ENCODE data around the gene CDYL.

- TF ChIP-seq, protein P1, sequence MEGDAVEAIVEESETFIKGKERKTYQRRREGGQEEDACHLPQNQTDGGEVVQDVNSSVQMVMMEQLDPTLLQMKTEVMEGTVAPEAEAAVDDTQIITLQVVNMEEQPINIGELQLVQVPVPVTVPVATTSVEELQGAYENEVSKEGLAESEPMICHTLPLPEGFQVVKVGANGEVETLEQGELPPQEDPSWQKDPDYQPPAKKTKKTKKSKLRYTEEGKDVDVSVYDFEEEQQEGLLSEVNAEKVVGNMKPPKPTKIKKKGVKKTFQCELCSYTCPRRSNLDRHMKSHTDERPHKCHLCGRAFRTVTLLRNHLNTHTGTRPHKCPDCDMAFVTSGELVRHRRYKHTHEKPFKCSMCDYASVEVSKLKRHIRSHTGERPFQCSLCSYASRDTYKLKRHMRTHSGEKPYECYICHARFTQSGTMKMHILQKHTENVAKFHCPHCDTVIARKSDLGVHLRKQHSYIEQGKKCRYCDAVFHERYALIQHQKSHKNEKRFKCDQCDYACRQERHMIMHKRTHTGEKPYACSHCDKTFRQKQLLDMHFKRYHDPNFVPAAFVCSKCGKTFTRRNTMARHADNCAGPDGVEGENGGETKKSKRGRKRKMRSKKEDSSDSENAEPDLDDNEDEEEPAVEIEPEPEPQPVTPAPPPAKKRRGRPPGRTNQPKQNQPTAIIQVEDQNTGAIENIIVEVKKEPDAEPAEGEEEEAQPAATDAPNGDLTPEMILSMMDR (conservative IDR thresholded peaks at IDR 0.05; ENCODE audit: low read depth, low read length) = no peak
- no peak for TF ChIP-seq USF2 (IDR thresholded peaks at IDR 0.05; ENCODE audit: low read depth, low read length)
- no peak for TF ChIP-seq CEBPB (IDR thresholded peaks at IDR 0.05; ENCODE audit: low read depth, low read length)
- no peak for TF ChIP-seq POLR2A (IDR thresholded peaks at IDR 0.05; ENCODE audit: low read depth, low read length)
- no peak for TF ChIP-seq RAD21 (IDR thresholded peaks at IDR 0.05; ENCODE audit: low read length)
- no peak for TF ChIP-seq MAFK (IDR thresholded peaks at IDR 0.05; ENCODE audit: low read depth, low read length)
- TF ChIP-seq, protein P2, sequence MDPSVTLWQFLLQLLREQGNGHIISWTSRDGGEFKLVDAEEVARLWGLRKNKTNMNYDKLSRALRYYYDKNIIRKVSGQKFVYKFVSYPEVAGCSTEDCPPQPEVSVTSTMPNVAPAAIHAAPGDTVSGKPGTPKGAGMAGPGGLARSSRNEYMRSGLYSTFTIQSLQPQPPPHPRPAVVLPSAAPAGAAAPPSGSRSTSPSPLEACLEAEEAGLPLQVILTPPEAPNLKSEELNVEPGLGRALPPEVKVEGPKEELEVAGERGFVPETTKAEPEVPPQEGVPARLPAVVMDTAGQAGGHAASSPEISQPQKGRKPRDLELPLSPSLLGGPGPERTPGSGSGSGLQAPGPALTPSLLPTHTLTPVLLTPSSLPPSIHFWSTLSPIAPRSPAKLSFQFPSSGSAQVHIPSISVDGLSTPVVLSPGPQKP (IDR thresholded peaks at IDR 0.05; ENCODE audit: borderline replicate concordance, low read depth, low read length) = no peak
- no peak for TF ChIP-seq RCOR1 (IDR thresholded peaks at IDR 0.05; ENCODE audit: insufficient replicate concordance, low read length)
- no peak for TF ChIP-seq BHLHE40 (IDR thresholded peaks at IDR 0.05; ENCODE audit: low read depth, low read length)
- TF ChIP-seq RFX5 (IDR thresholded peaks at IDR 0.05; ENCODE audit: low read depth, low read length) = no peak
These were observed 44.2 kb upstream of the CDYL start for GRCh38 chr6:4731996-4732395.

Data from IMR-90 (cell line).